ENCODE measurements around the gene MARK3.

DNA sequence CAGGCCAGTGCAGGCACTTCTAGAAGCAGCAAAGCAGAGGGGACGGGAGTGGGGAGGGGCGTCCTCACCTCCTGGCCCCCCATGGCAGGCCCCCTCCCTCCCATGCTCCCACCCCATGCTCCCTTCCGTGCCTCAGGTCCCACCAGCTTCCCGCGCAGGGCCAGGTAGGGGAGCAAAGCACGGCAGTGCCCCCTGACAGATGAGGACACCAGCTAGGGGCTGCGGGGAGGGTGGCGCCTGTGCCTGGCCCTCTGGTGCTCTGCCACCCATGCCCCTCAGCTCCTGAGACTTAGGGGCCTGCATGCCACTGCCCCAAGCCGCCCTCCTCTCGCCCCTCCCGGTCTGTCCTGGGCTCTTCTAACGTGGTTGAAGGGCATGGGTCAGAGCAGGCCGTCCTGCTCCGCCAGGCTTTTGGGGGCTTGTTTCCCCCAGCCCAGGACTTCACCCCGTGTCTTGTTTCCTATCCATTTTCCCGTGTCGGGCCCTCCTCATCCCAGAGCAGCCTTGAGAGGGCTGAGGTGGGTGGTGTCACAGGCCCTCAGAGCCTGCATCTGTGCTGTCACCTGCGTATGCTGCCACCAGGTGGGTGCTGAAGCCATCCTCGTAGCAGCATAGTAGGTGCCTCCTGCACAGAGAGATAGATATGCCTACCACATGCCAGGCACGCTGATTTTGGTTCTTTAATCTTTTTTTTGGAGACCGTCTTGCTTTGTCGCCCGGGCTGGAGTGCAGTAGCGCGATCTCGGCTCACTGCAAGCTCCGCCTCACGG, 154.0 kb downstream of the MARK3 start:
- TF ChIP-seq, protein P1, sequence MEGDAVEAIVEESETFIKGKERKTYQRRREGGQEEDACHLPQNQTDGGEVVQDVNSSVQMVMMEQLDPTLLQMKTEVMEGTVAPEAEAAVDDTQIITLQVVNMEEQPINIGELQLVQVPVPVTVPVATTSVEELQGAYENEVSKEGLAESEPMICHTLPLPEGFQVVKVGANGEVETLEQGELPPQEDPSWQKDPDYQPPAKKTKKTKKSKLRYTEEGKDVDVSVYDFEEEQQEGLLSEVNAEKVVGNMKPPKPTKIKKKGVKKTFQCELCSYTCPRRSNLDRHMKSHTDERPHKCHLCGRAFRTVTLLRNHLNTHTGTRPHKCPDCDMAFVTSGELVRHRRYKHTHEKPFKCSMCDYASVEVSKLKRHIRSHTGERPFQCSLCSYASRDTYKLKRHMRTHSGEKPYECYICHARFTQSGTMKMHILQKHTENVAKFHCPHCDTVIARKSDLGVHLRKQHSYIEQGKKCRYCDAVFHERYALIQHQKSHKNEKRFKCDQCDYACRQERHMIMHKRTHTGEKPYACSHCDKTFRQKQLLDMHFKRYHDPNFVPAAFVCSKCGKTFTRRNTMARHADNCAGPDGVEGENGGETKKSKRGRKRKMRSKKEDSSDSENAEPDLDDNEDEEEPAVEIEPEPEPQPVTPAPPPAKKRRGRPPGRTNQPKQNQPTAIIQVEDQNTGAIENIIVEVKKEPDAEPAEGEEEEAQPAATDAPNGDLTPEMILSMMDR (IDR thresholded peaks at IDR 0.05; ENCODE audit: borderline replicate concordance, extremely low read depth, low read length, poor library complexity, severe bottlenecking) = no peak
- TF ChIP-seq EZH2 (IDR thresholded peaks at IDR 0.05; ENCODE audit: borderline replicate concordance, low read depth, low read length, severe bottlenecking) = no peak

Measured in DND-41 (cell line).